EL (cell line): ENCODE results near the gene FERMT2.
"Not testable (repeated sequence)": the region's sequence is repeated elsewhere in the genome, so short reads cannot be mapped to it uniquely, and the experiment has no call there.

Source experiments
- DNase-seq: peaks from one replicate; pipeline ENCODE4 v3.0.0-alpha.2; 2016

The FERMT2 gene

DNA sequence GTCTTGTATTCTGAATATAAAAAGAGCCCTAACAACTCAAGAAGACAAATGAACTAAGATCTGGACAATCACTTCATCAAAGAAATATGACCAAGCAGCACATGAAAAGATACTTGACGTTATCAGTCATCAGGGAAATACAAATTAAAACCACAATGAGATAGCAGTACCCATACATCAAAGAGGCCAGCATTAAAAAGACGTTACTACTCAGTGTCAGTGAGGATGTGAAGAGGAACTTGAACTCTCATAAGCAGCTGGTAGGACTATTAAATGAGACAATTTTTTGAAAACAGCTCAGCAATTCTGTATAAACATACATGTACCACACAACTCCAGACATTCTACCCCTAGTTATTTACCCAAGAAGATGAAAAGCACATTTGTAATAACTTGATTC is 55.9 kb downstream of the FERMT2 start:
- DNase-seq: peak; percentile 69

DNA sequence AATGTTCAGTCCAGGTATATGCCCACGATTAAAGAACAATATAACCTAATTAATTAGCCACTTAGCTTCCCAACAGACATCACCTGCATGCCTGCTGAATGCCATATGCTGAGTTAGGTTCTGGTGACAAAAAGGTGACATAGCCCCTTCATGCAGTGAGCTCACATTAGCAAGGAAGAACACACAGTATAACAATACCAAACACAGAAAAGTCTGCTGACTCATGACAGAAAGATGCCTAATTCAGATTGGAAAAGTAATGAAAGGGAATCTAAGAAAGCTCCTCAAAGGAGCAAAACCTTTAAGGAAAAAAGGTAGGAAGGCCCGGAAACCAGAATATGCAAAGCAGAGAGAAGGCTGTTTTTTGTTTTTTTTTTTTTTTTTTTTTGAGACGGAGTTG is 59.0 kb downstream of the FERMT2 start:
- no peak for DNase-seq

- DNase-seq: no peak
These were observed 61.7 kb downstream of the FERMT2 start for GRCh38 chr14:52888839-52889838.

DNA sequence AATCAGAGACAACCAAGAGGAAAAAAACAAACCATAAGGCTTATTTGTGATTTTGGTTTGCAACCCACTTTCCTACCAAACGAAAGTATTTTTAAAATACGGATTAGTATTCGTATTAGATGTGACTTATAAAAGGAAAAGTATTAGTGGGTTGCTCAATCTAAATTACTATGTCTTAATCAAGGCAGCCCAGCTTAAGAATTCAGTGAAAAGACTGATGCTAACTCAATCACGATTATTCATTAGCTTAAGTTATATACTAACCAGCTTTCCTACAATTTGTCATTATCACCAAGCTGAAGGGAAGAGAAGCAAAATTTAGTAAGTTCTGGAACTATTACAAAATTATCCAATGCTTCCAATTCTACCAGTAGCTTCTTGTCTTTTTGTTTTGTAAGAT is 62.7 kb downstream of the FERMT2 start:
- no peak for DNase-seq

DNA sequence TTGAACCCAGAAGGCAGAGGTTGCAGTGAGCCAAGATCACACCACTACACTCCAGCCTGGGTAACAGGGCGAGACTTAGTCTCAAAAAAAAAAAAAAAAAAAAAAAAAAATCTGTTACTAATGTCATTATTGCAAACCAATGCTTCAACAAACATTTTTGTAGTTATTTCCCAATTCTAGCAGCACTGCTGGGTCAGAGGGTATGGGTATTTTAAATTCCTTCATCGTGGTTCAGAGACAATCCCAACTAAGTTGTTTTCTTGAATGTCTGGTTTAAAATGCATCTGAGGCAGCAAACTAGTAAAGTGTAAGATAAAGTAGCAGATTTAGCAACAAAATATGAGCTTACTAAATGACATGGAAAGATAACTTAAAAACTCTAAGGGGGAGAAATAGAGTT is 65.6 kb downstream of the FERMT2 start:
- DNase-seq: peak; percentile 62

DNA sequence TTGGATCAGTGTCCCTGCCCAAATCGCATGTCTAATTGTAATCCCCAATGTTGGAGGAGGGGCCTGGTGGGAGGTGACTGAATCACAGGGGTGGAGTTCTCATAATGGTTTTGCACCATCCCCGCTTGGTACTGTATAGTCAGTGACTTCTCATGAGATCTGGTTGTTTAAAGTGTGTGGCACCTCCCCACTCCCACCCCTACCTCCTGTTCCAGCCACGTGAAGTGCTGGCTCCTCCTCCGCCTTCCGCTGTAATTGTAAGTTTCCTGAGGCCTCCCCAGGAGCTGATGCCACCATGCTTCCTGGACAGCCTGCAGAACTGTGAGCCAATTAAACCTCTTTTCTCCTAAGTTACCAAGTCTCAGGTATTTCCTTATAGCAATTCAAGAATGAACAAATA is 67.2 kb downstream of the FERMT2 start:
- no peak for DNase-seq

GRCh38 chr14:52882824-52883223 is 68.0 kb downstream of the FERMT2 start:
- DNase-seq: no peak

GRCh38 chr14:52879958-52880357 is 70.9 kb downstream of the FERMT2 start:
- peak; percentile 67 for DNase-seq

- no peak for DNase-seq
These were observed 71.9 kb downstream of the FERMT2 start for GRCh38 chr14:52878946-52879345.

GRCh38 chr14:52878469-52878868 is 72.4 kb downstream of the FERMT2 start:
- DNase-seq: no peak

DNA sequence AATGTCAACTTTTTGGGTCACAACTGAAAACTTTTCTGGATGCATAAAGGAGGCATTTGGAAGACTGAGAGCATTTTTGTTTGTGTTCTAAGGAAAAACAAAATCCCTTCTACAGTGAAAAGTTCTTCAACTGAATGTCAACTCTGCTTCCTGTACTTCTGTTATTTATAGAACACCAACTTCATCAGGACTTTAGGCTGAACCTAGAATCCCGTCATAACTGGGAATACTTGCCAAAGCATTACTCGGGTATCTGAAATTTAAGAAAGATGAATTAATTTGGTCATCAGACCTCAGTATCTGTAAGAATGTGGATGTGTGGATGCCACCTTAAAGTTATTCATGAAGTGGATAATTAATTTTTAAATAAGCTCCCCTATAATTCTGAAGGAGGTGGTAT is 73.2 kb downstream of the FERMT2 start:
- peak; percentile 29 for DNase-seq

DNA sequence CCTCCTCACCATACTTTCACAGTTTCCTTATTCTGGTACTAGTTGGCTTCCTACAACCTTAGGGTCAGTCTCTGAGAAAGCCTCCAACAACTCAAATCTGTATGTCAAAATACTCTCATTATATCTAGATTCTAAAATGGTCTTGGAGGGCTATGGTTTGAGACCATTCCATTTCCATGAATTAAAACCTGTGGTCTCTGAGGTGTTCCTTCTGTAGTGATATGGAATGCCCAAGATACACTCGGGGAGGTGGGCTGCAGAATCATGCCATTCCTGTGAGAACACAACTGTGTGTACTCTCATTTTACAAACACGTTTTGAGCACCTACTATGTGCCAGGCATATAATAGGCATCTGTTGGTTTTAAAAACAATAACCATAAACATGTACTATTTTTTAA is 74.0 kb downstream of the FERMT2 start:
- DNase-seq: peak; percentile 34

- DNase-seq: peak; percentile 71
These were observed 74.5 kb downstream of the FERMT2 start for GRCh38 chr14:52876311-52876710.

DNA sequence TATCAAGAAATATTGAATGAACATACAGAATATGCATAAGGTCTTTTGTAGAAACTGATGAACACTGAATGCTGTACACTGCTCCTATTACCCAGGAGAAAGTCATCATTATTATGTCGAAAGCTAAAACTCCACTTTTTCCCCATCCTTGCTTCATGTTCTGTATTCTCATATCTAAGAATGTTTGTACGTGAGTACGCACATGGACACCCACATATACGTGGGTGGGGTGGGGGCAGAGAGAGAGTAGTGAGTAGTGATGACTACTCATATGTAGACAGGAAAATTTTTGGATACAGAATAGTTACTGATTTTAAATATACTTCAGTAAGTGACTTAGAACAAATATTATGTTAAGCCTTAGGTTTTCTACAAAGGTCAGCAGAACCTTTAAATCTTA is 75.1 kb downstream of the FERMT2 start:
- no peak for DNase-seq

DNA sequence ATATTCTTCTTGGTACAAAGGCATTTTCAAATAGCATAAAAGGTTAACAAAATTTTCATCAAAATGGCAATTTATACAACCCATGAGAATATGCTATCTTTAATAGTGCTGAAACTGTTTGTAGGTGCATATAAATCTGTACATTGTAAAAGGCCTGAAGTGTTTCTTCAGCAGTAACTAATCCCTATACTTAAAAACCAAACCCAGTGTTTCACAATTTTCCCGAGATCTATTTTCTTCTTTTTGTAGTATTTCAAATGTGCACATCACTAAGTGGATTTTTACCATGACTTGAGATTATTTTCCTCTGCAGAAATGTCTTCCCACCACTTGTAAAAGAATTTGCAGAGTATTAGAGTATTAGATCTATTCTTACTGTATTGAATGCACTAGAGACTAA is 76.5 kb downstream of the FERMT2 start:
- no peak for DNase-seq

- peak; percentile 32 for DNase-seq
These were observed 77.2 kb downstream of the FERMT2 start for GRCh38 chr14:52873694-52874093.

DNA sequence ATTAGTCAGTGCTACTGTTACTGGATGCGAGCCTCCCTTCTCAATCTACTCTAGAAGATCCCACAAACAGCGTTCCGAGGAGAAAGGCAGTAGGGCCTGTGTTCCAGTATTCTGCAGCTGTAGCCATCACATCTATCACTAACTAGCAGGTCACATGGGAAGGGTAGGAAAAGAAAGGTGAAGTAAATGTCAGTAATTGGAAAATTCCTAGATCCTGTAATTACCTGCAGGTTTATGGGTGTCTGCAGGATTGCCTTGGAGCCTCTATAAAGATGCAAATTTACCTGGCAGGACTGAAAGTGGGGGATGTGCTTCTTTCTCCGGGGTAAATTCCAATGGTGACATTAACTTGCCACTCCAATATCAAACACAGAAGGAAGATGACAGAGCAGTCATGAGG is 77.8 kb downstream of the FERMT2 start:
- DNase-seq: no peak

DNA sequence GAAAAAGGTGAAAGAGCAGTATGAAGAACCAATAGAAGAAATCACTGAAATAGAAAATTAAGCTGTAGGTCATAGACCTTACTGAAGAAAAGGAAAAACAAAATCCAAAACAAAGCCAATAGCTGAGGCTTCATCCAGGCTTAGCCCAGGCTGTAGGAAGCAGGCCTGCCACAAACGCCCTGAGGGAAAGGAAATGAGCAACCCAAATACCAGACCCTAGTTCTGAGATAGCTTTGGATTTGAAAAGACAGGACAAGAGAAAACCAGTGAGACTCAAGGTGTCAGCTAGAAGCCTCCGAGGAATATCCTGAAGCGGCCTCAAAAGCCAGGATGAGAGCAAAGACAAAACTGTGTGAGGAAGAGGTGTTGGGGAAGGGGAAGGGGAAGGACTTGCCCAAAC is 79.2 kb downstream of the FERMT2 start:
- DNase-seq: peak; percentile 83

DNA sequence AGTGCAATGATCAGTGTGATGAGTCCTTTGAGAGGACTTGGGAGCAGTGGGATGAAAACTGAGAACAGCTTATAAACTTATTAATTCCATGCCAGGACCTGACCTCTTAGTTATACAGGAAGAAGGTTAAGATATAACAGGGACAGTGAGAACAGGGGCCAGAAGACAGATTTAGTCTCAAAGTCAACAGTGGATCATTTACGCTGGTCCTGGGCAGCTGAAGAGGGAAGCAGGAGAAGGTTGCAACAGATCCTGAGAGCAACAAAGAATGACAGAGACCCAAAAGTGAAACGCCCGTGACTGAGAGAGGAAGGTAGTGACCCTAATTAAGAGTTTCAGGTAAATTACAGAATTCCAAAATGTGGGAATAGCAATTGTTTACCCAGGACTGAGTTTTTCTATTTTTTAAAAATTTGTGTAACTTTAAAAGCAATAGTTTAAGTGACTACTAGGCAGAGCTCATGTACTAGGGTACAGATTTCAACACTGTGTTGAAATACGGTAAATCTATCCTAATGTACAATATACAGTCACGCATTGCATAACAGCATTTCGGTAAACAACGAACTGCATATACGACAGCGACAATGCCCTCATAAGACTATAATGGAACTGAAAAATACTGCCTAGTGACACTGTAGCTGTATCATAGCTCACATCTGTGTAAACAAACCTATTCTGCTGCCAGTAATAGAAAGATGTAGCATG is 81.8 kb downstream of the FERMT2 start:
- no peak for DNase-seq

- DNase-seq: not testable (repeated sequence)
These were observed 86.0 kb downstream of the FERMT2 start for GRCh38 chr14:52864893-52865292.

- DNase-seq: peak; percentile 50
These were observed 87.5 kb downstream of the FERMT2 start for GRCh38 chr14:52863334-52863700.

- DNase-seq: peak; percentile 81
These were observed 88.1 kb downstream of the FERMT2 start for GRCh38 chr14:52862632-52863333.

- DNase-seq: no peak
These were observed 89.4 kb downstream of the FERMT2 start for GRCh38 chr14:52861403-52861802.

- no peak for DNase-seq
These were observed 89.9 kb downstream of the FERMT2 start for GRCh38 chr14:52860910-52861309.
